Measurements from ENCODE around the gene KLF11.

DNA sequence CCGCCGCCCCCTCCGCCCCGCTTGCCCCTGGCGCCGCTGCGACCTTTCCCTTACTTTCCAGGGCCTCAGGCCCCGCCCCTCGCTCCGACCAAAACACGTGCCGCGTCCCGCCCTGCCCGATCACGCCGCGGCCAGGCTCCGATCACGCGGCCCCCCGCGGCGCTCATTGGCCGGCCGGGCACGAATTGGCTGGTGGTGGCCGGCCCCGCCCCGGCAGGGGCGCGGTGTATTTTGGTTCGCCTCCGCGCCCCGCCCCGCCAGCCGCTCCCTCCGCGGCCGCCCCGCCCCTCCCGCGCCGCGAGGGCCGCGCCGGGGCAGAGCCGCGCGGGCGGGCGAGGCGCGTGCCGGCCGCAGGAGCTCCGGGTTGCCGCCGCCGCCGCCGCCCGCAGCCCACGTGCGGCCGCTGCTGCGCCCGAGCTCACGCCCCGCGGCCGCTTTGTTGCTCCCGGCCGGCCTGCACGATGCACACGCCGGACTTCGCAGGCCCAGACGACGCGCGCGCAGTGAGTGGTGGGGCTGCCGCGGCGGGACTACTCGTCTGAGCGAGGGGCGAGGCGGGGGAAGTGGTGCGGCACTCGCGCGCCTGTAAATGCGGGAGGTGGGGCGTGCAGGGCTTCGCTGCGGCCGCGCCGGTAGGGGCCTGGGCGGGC, at the start of gene KLF11:
- no peak for TF ChIP-seq POLR2A (IDR thresholded peaks at IDR 0.05; ENCODE audit: low read length)
- TF ChIP-seq GATA1 (IDR thresholded peaks at IDR 0.05; ENCODE audit: low read depth, low read length) = no peak
